ENCODE data around the gene TMEM132E.

Gene TMEM132E

GRCh38 chr17:34613064-34614019, 34.0 kb downstream of the TMEM132E start (continued):
- TF ChIP-seq, protein P1, sequence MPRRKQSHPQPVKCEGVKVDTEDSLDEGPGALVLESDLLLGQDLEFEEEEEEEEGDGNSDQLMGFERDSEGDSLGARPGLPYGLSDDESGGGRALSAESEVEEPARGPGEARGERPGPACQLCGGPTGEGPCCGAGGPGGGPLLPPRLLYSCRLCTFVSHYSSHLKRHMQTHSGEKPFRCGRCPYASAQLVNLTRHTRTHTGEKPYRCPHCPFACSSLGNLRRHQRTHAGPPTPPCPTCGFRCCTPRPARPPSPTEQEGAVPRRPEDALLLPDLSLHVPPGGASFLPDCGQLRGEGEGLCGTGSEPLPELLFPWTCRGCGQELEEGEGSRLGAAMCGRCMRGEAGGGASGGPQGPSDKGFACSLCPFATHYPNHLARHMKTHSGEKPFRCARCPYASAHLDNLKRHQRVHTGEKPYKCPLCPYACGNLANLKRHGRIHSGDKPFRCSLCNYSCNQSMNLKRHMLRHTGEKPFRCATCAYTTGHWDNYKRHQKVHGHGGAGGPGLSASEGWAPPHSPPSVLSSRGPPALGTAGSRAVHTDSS (tag by site-specific recombination; IDR thresholded peaks at IDR 0.05): no peak
- TF ChIP-seq, protein P2, sequence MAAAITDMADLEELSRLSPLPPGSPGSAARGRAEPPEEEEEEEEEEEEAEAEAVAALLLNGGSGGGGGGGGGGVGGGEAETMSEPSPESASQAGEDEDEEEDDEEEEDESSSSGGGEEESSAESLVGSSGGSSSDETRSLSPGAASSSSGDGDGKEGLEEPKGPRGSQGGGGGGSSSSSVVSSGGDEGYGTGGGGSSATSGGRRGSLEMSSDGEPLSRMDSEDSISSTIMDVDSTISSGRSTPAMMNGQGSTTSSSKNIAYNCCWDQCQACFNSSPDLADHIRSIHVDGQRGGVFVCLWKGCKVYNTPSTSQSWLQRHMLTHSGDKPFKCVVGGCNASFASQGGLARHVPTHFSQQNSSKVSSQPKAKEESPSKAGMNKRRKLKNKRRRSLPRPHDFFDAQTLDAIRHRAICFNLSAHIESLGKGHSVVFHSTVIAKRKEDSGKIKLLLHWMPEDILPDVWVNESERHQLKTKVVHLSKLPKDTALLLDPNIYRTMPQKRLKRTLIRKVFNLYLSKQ (tag by site-specific recombination; IDR thresholded peaks at IDR 0.05; ENCODE audit: borderline replicate concordance): no peak
- peak; percentile 81 for TF ChIP-seq ZBTB7A (tag by site-specific recombination; IDR thresholded peaks at IDR 0.05; ENCODE audit: low read depth)
- no peak for TF ChIP-seq HOXC10 (CRISPR knock-in tag; IDR thresholded peaks at IDR 0.05)
- no peak for TF ChIP-seq ZNF76 (tag by site-specific recombination; IDR thresholded peaks at IDR 0.05; ENCODE audit: borderline replicate concordance, low read depth)
- TF ChIP-seq ELK4 (IDR thresholded peaks at IDR 0.05; ENCODE audit: borderline replicate concordance, low read depth, low read length): no peak
- no peak for TF ChIP-seq ZNF560 (tag by site-specific recombination; IDR thresholded peaks at IDR 0.05; ENCODE audit: borderline replicate concordance)
- TF ChIP-seq PRDM6 (tag by site-specific recombination; IDR thresholded peaks at IDR 0.05): no peak
- TF ChIP-seq, protein P3, sequence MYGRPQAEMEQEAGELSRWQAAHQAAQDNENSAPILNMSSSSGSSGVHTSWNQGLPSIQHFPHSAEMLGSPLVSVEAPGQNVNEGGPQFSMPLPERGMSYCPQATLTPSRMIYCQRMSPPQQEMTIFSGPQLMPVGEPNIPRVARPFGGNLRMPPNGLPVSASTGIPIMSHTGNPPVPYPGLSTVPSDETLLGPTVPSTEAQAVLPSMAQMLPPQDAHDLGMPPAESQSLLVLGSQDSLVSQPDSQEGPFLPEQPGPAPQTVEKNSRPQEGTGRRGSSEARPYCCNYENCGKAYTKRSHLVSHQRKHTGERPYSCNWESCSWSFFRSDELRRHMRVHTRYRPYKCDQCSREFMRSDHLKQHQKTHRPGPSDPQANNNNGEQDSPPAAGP (tag by site-specific recombination; IDR thresholded peaks at IDR 0.05): peak; percentile 83
- peak; percentile 65 for TF ChIP-seq ZBTB21 (tag by site-specific recombination; IDR thresholded peaks at IDR 0.05)
- peak; percentile 48; the same call in 1 of the 2 replicates for TF ChIP-seq RBAK (tag by site-specific recombination; IDR thresholded peaks at IDR 0.05)
- no peak for TF ChIP-seq ZNF548 (tag by site-specific recombination; IDR thresholded peaks at IDR 0.05)
- TF ChIP-seq ZNF138 (tag by site-specific recombination; IDR thresholded peaks at IDR 0.05; ENCODE audit: borderline replicate concordance): no peak
- TF ChIP-seq FEZF1 (tag by site-specific recombination; IDR thresholded peaks at IDR 0.05): peak; percentile 82
- TF ChIP-seq ZNF768 (tag by site-specific recombination; IDR thresholded peaks at IDR 0.05): no peak
- TF ChIP-seq, protein P4, sequence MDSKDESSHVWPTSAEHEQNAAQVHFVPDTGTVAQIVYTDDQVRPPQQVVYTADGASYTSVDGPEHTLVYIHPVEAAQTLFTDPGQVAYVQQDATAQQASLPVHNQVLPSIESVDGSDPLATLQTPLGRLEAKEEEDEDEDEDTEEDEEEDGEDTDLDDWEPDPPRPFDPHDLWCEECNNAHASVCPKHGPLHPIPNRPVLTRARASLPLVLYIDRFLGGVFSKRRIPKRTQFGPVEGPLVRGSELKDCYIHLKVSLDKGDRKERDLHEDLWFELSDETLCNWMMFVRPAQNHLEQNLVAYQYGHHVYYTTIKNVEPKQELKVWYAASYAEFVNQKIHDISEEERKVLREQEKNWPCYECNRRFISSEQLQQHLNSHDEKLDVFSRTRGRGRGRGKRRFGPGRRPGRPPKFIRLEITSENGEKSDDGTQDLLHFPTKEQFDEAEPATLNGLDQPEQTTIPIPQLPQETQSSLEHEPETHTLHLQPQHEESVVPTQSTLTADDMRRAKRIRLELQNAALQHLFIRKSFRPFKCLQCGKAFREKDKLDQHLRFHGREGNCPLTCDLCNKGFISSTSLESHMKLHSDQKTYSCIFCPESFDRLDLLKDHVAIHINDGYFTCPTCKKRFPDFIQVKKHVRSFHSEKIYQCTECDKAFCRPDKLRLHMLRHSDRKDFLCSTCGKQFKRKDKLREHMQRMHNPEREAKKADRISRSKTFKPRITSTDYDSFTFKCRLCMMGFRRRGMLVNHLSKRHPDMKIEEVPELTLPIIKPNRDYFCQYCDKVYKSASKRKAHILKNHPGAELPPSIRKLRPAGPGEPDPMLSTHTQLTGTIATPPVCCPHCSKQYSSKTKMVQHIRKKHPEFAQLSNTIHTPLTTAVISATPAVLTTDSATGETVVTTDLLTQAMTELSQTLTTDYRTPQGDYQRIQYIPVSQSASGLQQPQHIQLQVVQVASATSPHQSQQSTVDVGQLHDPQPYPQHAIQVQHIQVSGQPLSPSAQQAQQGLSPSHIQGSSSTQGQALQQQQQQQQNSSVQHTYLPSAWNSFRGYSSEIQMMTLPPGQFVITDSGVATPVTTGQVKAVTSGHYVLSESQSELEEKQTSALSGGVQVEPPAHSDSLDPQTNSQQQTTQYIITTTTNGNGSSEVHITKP (tag by site-specific recombination; IDR thresholded peaks at IDR 0.05): peak; percentile 55; the same call in 1 of the 2 replicates
- TF ChIP-seq ZNF354C (tag by site-specific recombination; IDR thresholded peaks at IDR 0.05; ENCODE audit: borderline replicate concordance, low read depth): no peak
- TF ChIP-seq, protein P5, sequence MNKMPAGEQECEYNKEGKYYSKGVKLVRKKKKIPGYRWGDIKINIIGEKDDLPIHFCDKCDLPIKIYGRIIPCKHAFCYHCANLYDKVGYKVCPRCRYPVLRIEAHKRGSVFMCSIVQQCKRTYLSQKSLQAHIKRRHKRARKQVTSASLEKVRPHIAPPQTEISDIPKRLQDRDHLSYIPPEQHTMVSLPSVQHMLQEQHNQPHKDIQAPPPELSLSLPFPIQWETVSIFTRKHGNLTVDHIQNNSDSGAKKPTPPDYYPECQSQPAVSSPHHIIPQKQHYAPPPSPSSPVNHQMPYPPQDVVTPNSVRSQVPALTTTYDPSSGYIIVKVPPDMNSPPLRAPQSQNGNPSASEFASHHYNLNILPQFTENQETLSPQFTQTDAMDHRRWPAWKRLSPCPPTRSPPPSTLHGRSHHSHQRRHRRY (tag by site-specific recombination; IDR thresholded peaks at IDR 0.05): peak; percentile 39; the same call in 1 of the 2 replicates
- TF ChIP-seq PRDM2 (tag by site-specific recombination; IDR thresholded peaks at IDR 0.05; ENCODE audit: borderline replicate concordance): no peak

All from HEK293 (cell line).